Anterior cingulate cortex (tissue), 58 donors: ENCODE measurements around the gene CTDSP1.
A peak's percentile ranks its signal among the peaks of the same experiment; 100 is the strongest.

Experiments used
- DNase-seq, 58 donors: peaks; one replicate each; lab custom pipeline; 2025; lab: John Stamatoyannopoulos, UW

Gene CTDSP1

GRCh38 chr2:218399391-218400166, at the start of gene CTDSP1:
CTDSP1 (plus strand) TSS chr2:218399868; CDS start chr2:218400091, 223 bp downstream.
- peak; percentile 46 to 95 (median 89) for DNase-seq

- DNase-seq: no peak
These were observed 45.6 kb upstream of the CTDSP1 start for GRCh38 chr2:218354045-218354444.

- DNase-seq: no peak
These were observed 44.7 kb upstream of the CTDSP1 start for GRCh38 chr2:218354850-218355443.

GRCh38 chr2:218357236-218358177, 42.2 kb upstream of the CTDSP1 start:
- DNase-seq: no peak

GRCh38 chr2:218360453-218360852, 39.2 kb upstream of the CTDSP1 start:
- peak in 3 of 58 donors; percentile 6 to 39 (median 14) for DNase-seq

- no peak for DNase-seq
These were observed 37.1 kb upstream of the CTDSP1 start for GRCh38 chr2:218362606-218363005.

- no peak for DNase-seq
These were observed 35.9 kb upstream of the CTDSP1 start for GRCh38 chr2:218363736-218364135.

GRCh38 chr2:218364196-218364595, 35.5 kb upstream of the CTDSP1 start:
- DNase-seq: no peak

GRCh38 chr2:218366621-218367414, 32.9 kb upstream of the CTDSP1 start:
- no peak for DNase-seq

GRCh38 chr2:218367415-218368149, 32.1 kb upstream of the CTDSP1 start:
- DNase-seq: peak in 51 of 58 donors; percentile 12 to 76 (median 51)

- no peak for DNase-seq
These were observed 31.5 kb upstream of the CTDSP1 start for GRCh38 chr2:218368150-218368528.

- DNase-seq: peak in 1 of 58 donors; percentile 37
These were observed 31.0 kb upstream of the CTDSP1 start for GRCh38 chr2:218368621-218369153.

- DNase-seq: no peak
These were observed 30.3 kb upstream of the CTDSP1 start for GRCh38 chr2:218369330-218369729.

GRCh38 chr2:218370410-218371063, 29.1 kb upstream of the CTDSP1 start:
- peak in 19 of 58 donors; percentile 13 to 80 (median 41) for DNase-seq

- DNase-seq: no peak
These were observed 27.7 kb upstream of the CTDSP1 start for GRCh38 chr2:218371983-218372350.

- DNase-seq: no peak
These were observed 24.9 kb upstream of the CTDSP1 start for GRCh38 chr2:218374795-218375194.

- no peak for DNase-seq
These were observed 24.5 kb upstream of the CTDSP1 start for GRCh38 chr2:218375212-218375611.

GRCh38 chr2:218378053-218378452, 21.6 kb upstream of the CTDSP1 start:
- no peak for DNase-seq
